Measurements from ENCODE around the gene PRKG1. TPM values are rescaled to one million over a fixed set of nuclear protein-coding genes. Genes with fewer than 3 reads are reported as not detected.

Gene PRKG1
- total RNA-seq, 1 experiment from 2014 or later: 16.5 TPM

- H3K4me3 Mint-ChIP-seq: no peak overlapping the region
- CTCF ChIA-PET: interaction anchor here (1.9 kb wide), 1 partner anchor 9 kb away, joined by 13 read pairs; no protein-coding TSS in a partner anchor
- ATAC-seq: no peak
Observed at GRCh38 chr10:51095444-51095843, 21.2 kb downstream of the PRKG1 start.

GRCh38 chr10:51097546-51097945, 23.3 kb downstream of the PRKG1 start:
- no peak overlapping the region for H3K27ac Mint-ChIP-seq
- H3K4me3 Mint-ChIP-seq: no peak overlapping the region
- no peaks in the 10 kb centered on the region for H3K9me3 Mint-ChIP-seq
- ChIA-PET POLR2A (no interaction called here), CTCF (no interaction called here)
- no peak for TF ChIP-seq SOX15 (CRISPR knock-in tag; IDR thresholded peaks at IDR 0.05)
- H3K4me1 Mint-ChIP-seq: peaks cover 15% of the 10 kb centered on the region
- no peaks in the 10 kb centered on the region for H3K27me3 Mint-ChIP-seq (ENCODE audit: low read depth)
- ATAC-seq (no peak), DNase-seq (ENCODE audit: low spot score) (no peak)
- H3K36me3 Mint-ChIP-seq: no peaks in the 10 kb centered on the region

More at GRCh38 chr10:51095444-51095843, 21.2 kb downstream of the PRKG1 start:
- no peak for TF ChIP-seq E2F1 (CRISPR knock-in tag; IDR thresholded peaks at IDR 0.05)
- no peak for TF ChIP-seq GRHL2 (CRISPR knock-in tag; IDR thresholded peaks at IDR 0.05; ENCODE audit: insufficient replicate concordance, severe bottlenecking)
- no peak for DNase-seq (ENCODE audit: low spot score)
- Mint-ChIP-seq H3K36me3 (no peaks in the 10 kb centered on the region), H3K27ac (no peak overlapping the region), H3K9me3 (no peaks in the 10 kb centered on the region), H3K27me3 (ENCODE audit: low read depth) (no peaks in the 10 kb centered on the region), H3K4me1 (peaks cover 15% of the 10 kb centered on the region)
- POLR2A ChIA-PET: no interaction called here

- TF ChIP-seq E2F5 (CRISPR knock-in tag; IDR thresholded peaks at IDR 0.05) (no peak), MLX (CRISPR knock-in tag; IDR thresholded peaks at IDR 0.05) (no peak), AR (CRISPR knock-in tag; IDR thresholded peaks at IDR 0.05) (no peak), CDX4 (CRISPR knock-in tag; IDR thresholded peaks at IDR 0.05; ENCODE audit: borderline replicate concordance) (no peak), ZNF423 (CRISPR knock-in tag; IDR thresholded peaks at IDR 0.05) (no peak)
- POLR2A ChIA-PET: no interaction called here
- Mint-ChIP-seq H3K4me1 (peaks cover 7% of the 10 kb centered on the region), H3K9me3 (no peaks in the 10 kb centered on the region), H3K36me3 (no peaks in the 10 kb centered on the region), H3K27ac (no peak overlapping the region), H3K27me3 (ENCODE audit: low read depth) (no peaks in the 10 kb centered on the region), H3K4me3 (no peak overlapping the region)
- CTCF ChIA-PET: no interaction called here
- no peak for DNase-seq (ENCODE audit: low spot score)
- no peak for ATAC-seq
Observed at GRCh38 chr10:51100221-51100620, 25.9 kb downstream of the PRKG1 start.

GRCh38 chr10:51103554-51104217, 29.4 kb downstream of the PRKG1 start:
- Mint-ChIP-seq H3K27ac (no peak overlapping the region), H3K4me3 (no peak overlapping the region), H3K36me3 (no peaks in the 10 kb centered on the region), H3K9me3 (no peaks in the 10 kb centered on the region), H3K27me3 (ENCODE audit: low read depth) (no peaks in the 10 kb centered on the region), H3K4me1 (0 out of 2 replicates have a peak, but pooled peaks cover 4% of the 10 kb centered on the region)
- CTCF ChIA-PET: interaction anchor here (1.0 to 2.7 kb wide), 6 partner anchors 9 to 318 kb away, joined by 3 to 13 read pairs (median 4); no protein-coding TSS in a partner anchor
- no peak for DNase-seq (ENCODE audit: low spot score)
- no peak for ATAC-seq
- POLR2A ChIA-PET: no interaction called here
- TF ChIP-seq JUN (CRISPR knock-in tag; IDR thresholded peaks at IDR 0.05) (no peak), ZNF219 (CRISPR knock-in tag; IDR thresholded peaks at IDR 0.05; ENCODE audit: borderline replicate concordance) (no peak), USF1 (CRISPR knock-in tag; IDR thresholded peaks at IDR 0.05) (no peak), NFE2L1 (CRISPR knock-in tag; IDR thresholded peaks at IDR 0.05) (no peak), ZNF425 (CRISPR knock-in tag; conservative IDR thresholded peaks at IDR 0.05) (no peak), TCF7 (CRISPR knock-in tag; IDR thresholded peaks at IDR 0.05; ENCODE audit: low read depth) (no peak), KAT7 (CRISPR knock-in tag; IDR thresholded peaks at IDR 0.05; ENCODE audit: borderline replicate concordance) (no peak), CTCF (IDR thresholded peaks at IDR 0.05) (no peak), ESRRA (CRISPR knock-in tag; IDR thresholded peaks at IDR 0.05; ENCODE audit: borderline replicate concordance) (no peak)

All from WTC11 (cell line).